GM18507 (cell line): ENCODE measurements around the gene HTR3A.

Source experiments
- DNase-seq: peaks from one replicate; pipeline ENCODE4 v3.0.0; 2011; ENCODE audit warnings: low read depth; ENCODE audit not compliant: insufficient read length; ENCODE audit errors: extremely low spot score
- FAIRE-seq: peaks from 2 replicates; lab custom pipeline; 2011; peaks lifted over from hg19 to GRCh38; lab: Jason Lieb, UNC

The HTR3A gene

DNA sequence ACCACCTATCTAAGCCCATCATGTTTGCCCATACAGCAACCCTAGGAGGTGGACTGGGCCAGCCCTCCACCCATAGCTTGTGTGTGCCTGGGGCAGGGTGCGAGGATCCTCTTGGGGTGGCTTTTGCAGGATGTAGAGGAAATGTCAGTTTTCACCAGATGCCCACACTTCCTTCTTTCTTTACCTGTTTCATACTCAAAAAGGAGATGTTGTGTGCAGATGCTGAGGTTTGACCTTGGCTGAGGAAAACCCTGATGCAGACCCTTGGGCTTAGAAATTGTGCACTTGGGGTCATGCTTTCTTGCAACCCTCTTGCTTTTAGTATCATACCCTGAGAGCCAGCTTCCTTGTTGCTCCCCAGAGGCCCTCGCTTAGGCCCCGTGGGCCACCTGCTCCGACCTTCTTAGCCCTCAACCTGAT is 2.2 kb downstream of the HTR3A start:
- no peak for DNase-seq
- FAIRE-seq, result no peak

DNA sequence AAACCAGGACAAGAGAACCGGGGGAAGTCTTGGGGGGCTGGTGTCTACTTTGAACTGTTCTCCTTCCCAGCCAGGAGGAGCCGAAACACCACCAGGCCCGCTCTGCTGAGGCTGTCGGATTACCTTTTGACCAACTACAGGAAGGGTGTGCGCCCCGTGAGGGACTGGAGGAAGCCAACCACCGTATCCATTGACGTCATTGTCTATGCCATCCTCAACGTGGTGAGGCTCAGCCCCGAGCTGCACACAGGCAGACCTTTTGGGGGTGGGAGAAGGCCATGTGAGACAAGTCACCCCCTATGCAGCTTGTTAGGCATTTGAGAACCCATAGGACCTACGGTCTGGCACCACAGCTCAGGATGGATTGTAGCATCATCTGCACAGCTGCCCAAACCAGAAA is 2.8 kb downstream of the HTR3A start:
- DNase-seq (no peak), FAIRE-seq (no peak)

- no peak for DNase-seq
- FAIRE-seq, result no peak
Measured at GRCh38 chr11:113979431-113979830, 4.5 kb downstream of the HTR3A start.

- FAIRE-seq, result no peak
- DNase-seq, result no peak
Measured at GRCh38 chr11:113980785-113981184, 5.9 kb downstream of the HTR3A start.

DNA sequence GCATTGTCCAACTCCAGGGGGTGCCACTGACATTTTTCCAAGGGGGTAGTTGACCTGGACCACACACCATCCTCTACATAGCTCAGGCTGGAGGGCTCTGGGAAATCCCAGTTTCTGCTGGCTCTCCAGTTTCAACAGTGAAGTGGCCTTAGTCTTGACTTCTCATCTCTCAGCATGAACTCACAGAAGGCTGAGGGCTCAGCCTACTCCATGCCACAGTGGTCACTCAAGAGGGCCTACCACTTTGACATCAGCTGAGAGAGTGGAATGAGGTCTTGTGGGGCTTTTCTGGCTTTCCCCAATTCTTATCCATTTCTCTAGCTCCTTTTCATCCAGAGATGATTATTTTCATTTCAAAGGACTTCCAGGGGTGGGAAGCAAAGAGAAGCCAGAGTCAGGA is 7.4 kb downstream of the HTR3A start:
- no peak for DNase-seq
- no peak for FAIRE-seq

GRCh38 chr11:113984781-113985180 is 9.9 kb downstream of the HTR3A start:
- FAIRE-seq (no peak), DNase-seq (no peak)

DNA sequence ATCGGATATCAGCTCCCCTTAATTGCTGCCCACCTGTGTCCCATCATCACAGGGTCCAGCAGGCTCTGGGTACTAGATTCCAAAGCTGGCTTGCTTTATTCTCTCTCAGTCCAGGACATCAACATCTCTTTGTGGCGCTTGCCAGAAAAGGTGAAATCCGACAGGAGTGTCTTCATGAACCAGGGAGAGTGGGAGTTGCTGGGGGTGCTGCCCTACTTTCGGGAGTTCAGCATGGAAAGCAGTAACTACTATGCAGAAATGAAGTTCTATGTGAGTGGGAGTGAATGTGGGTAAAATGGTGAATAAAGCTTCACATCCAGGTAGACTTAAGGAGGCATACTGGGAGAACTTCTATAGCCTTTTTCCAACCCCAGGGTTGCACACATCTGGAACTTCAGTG is 11.0 kb downstream of the HTR3A start:
- no peak for DNase-seq
- no peak for FAIRE-seq

DNA sequence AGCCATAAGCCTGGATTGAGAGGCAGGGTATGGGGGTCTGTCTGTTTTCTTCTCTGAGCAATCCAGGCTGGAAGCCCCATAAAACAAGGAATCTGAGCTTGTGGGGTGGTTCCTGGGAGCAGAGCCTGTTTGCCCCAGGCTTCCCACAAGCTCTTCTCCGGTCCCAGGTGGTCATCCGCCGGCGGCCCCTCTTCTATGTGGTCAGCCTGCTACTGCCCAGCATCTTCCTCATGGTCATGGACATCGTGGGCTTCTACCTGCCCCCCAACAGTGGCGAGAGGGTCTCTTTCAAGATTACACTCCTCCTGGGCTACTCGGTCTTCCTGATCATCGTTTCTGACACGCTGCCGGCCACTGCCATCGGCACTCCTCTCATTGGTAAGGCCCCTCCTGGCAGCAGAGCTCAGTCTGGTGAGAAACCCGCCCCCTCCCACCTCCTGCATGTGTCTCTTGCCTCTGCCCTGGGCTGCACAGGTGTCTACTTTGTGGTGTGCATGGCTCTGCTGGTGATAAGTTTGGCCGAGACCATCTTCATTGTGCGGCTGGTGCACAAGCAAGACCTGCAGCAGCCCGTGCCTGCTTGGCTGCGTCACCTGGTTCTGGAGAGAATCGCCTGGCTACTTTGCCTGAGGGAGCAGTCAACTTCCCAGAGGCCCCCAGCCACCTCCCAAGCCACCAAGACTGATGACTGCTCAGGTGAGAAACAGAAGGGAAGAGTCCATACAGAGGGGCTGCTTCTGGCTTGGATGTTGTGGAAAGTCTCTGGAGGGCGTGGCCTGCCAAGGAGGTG is 11.6 kb downstream of the HTR3A start:
- DNase-seq, result no peak
- no peak for FAIRE-seq

DNA sequence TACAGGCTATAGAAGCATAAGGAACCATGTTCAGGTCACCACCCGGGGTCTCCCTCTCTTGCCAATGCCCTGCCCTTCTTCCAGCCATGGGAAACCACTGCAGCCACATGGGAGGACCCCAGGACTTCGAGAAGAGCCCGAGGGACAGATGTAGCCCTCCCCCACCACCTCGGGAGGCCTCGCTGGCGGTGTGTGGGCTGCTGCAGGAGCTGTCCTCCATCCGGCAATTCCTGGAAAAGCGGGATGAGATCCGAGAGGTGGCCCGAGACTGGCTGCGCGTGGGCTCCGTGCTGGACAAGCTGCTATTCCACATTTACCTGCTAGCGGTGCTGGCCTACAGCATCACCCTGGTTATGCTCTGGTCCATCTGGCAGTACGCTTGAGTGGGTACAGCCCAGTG is 14.5 kb downstream of the HTR3A start:
- DNase-seq (no peak), FAIRE-seq (no peak)

DNA sequence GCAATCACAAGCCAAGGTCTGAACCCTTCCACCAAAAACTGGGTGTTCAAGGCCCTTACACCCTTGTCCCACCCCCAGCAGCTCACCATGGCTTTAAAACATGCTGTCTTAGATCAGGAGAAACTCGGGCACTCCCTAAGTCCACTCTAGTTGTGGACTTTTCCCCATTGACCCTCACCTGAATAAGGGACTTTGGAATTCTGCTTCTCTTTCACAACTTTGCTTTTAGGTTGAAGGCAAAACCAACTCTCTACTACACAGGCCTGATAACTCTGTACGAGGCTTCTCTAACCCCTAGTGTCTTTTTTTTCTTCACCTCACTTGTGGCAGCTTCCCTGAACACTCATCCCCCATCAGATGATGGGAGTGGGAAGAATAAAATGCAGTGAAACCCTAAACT is 15.0 kb downstream of the HTR3A start:
- no peak for DNase-seq
- FAIRE-seq, result no peak

GRCh38 chr11:113991170-113991569 is 16.3 kb downstream of the HTR3A start:
- DNase-seq, result no peak
- no peak for FAIRE-seq

GRCh38 chr11:113991718-113992458 is 17.0 kb downstream of the HTR3A start:
- DNase-seq (no peak), FAIRE-seq (no peak)

GRCh38 chr11:113992459-113993110 is 17.7 kb downstream of the HTR3A start:
- FAIRE-seq (no peak), DNase-seq (no peak)

GRCh38 chr11:113994077-113994954 is 19.4 kb downstream of the HTR3A start:
- DNase-seq, result no peak
- FAIRE-seq, result no peak

GRCh38 chr11:113997473-113997872 is 22.6 kb downstream of the HTR3A start:
- FAIRE-seq, result no peak
- DNase-seq, result no peak

GRCh38 chr11:113998574-113998973 is 23.7 kb downstream of the HTR3A start:
- FAIRE-seq, result no peak
- no peak for DNase-seq

GRCh38 chr11:114000526-114000925 is 25.6 kb downstream of the HTR3A start:
- FAIRE-seq, result no peak
- no peak for DNase-seq

- FAIRE-seq (no peak), DNase-seq (no peak)
Measured at GRCh38 chr11:114001416-114001815, 26.5 kb downstream of the HTR3A start.

DNA sequence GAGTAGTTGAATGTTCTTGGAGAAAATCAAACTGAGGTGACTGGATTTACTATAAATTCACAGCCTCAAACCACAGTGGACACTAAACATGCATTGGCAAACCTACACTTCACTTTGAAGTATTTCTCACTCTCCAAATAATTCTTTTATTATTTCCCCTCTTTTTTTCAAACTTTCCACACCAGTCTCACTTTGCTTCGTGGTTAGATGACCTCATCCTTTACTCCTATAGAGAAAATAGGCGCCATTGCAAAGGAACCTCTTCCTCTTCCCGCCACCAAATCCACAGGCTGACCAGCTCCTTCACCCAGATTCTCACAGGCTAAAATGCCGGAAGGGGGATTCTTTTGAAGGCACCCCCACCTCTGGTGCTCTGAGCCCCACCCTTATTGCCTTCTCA is 33.4 kb downstream of the HTR3A start:
- FAIRE-seq, result no peak
- DNase-seq, result no peak

DNA sequence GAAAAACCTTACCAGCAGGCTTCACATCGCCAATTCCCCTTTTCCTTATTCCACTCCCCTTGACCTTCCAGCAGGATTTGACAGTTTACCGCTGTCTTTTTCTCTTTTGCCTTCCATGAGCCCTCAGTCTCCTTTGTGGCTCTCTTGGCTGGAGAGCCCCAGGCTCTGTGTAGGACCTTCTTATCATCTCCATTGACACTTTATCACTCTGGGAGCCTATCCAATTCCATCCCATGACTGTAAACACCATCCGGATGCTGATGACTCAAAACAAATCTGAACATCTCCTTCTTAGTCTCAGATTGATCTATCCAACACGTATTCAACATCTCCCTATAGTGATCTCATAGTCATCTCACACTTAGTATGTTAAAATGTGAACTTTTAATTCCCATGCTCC is 36.0 kb downstream of the HTR3A start:
- no peak for DNase-seq
- FAIRE-seq, result no peak
